GM18511 (cell line): ENCODE measurements around the gene NUDT14.

ENCODE experiments used
- ATAC-seq: cut with Tn5 transposase; IDR thresholded peaks from one replicate; pipeline ENCODE4 v1.9.1; 2021; ENCODE audit warnings: mild to moderate bottlenecking, moderate library complexity; ENCODE audit not compliant: unreplicated experiment

The NUDT14 gene

GRCh38 chr14:105149146-105149781 lies 31.8 kb downstream of the NUDT14 start:
- ATAC-seq: no peak

GRCh38 chr14:105148604-105149145 lies 32.4 kb downstream of the NUDT14 start:
- no peak for ATAC-seq

DNA sequence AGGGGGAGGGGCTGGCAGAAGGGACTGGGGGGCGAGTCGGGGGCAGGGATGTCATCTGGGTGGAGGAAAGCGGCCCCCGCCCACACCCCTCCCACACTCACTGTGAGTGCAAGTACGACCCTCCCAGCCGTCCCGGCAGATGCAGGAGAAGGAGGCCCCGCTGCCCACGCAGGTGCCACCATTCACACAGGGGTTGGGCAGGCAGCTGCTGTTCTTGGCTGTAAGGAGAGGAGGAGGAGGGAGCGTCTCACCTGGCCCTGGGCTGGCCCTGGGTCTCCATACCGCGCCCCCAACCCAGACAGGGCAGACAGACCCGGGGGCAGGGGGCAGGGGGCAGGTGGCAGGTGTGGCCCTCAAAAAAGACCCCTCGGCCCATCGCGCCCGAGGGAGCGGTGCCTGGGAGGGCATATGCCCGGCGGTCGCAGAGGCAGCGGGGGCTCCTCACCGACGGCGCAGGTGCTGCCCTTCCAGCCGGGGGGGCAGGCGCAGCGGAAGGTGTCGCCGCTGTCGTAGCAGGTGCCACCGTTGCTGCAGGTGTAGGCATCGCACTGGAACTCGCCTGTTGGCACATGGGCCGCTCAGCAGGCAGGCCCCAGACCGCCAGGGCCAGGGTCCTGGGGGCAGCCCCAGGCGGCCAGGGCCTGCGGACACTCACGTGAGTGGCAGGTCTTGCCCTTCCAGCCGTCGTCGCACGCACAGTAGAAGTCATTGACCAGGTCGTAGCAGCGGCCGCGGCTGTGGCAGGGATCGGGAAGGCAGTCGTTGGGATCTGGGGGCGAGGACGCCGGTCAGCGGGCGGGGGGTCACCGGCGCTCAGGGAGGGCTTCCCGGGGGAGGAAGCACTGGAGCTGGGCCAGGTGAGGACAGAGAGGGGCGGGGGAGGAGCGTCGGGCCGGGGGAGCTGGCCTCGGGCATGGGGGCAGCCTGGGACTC lies 33.2 kb downstream of the NUDT14 start:
- no peak for ATAC-seq

DNA sequence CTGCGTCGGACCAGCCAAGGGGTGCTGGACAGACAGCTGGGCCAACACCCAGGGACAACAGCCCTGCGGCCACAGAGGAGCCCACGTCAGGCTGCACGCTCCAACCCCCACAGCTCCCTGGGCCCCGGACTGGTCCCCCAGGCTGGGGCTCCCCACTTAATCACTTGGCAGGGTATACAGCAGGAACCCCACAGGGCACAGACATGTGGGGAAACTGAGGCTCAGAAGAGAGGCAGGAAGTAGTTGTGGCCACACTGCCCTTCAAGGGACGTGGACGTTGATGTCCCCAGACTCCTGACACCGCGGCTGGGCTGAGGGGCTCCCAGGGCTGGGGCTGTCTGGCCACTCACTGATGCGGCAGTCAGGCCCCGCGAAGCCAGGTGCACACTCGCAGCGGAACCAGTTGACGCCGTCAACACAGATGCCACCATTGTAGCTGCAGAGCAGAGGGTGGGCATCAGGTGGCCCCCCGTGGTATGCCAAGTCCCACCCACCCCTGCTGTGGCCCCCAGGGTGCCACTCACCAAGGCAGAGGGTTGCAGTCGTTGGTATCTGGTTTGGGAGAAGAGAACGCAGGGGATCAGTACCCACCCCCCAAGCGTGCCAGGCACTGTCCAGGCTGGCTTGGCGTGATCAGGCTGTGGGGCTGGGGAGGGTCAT lies 34.0 kb downstream of the NUDT14 start:
- no peak for ATAC-seq

- no peak for ATAC-seq
Observed at GRCh38 chr14:105146181-105146975, 34.7 kb downstream of the NUDT14 start.

- no peak for ATAC-seq
Observed at GRCh38 chr14:105145381-105146180, 35.5 kb downstream of the NUDT14 start.

- ATAC-seq: no peak
Observed at GRCh38 chr14:105144666-105145380, 36.3 kb downstream of the NUDT14 start.

DNA sequence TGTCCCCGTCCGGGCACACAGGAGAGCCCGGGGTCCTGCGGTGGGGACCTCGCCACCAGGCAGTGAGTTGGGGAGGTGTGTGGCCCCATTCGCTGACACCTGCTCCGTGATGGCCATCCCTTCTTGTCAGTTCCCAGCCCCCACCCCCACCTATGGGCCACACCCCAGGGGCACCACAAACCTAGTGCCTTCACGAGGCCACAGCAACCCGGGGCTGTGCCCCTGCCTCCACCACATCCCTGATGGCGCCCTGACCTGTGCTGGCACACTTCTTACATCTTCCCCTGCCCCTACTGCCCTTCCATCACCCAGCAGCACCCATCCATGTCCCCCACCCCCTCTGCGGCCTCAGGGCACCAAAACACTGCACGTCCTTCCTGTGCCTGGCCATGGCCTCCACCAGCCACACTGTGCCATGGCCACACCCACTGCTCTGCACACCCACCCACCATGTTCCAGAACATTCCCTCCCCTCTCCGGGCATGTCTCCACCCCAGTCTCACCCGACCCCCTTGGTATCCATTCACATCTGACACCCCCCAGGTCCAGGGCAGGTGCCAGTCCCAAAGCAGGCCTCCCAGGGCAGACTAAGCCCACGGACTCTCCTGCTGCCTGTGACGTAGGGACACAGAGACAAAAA lies 37.0 kb downstream of the NUDT14 start:
- no peak for ATAC-seq

DNA sequence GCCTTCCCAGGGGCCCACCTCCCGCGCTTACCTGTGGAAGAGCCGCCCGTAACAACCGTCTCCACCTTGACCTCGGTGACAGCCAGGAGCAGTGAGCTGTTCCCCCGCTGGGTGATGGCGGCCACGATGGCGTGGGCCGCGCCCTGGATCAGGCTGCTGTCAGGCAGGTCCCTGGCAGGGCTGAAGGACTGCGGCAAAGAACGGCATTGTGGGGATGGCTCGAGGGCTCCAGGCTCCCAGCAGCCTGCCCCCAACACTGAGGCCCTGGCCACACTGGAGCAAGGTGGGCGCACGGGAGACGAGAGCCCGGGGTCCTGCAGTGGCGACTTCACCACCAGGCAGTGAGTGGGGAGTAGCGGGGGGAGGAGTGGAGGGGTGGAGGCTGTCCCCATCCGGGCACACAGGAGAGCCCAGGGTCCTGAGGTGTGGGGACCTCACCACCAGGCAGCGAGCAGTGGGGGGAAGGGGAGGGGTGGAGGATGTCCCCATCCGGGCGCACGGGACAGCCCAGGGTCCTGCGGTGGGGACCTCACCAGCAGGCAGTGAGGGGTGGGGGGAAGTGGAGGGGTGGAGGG lies 37.6 kb downstream of the NUDT14 start:
- no peak for ATAC-seq

- ATAC-seq: no peak
Observed at GRCh38 chr14:105142651-105143450, 38.3 kb downstream of the NUDT14 start.

- no peak for ATAC-seq
Observed at GRCh38 chr14:105141486-105142281, 39.4 kb downstream of the NUDT14 start.

- ATAC-seq: no peak
Observed at GRCh38 chr14:105141026-105141425, 40.1 kb downstream of the NUDT14 start.

GRCh38 chr14:105140581-105140980 lies 40.5 kb downstream of the NUDT14 start:
- no peak for ATAC-seq

GRCh38 chr14:105139831-105140239 lies 41.3 kb downstream of the NUDT14 start:
- ATAC-seq: no peak

GRCh38 chr14:105139212-105139825 lies 41.8 kb downstream of the NUDT14 start:
- ATAC-seq: no peak

DNA sequence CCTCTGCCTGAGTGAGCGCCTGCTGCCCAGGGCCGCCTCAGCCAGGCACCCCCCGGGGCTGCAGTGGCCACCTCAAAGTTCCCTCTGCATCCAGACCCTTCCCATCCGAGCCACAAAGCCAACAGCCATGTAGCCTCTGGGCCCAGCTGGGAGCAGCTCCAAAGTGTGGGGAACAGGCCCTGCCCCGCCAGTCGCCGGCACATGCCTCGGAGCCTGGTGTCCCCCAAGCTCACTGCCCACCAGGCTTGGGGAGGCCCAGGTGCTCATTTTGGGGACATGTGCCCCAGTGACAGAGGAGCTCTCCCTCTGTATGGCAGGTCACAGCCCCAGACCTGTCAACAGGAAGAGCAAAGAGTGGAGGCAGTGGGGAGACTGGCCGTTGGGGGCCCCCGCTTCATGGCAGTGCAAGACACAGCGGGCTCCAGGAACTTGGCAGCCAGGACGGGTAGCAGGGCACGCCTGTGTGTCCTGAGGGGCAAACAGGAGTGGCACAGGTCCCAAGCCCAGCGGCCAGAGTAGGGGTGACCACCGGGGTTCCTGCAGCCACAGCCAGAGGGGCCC lies 42.5 kb downstream of the NUDT14 start:
- no peak for ATAC-seq
